Neural cell (in vitro differentiated cells): ENCODE results near the gene STXBP5. TPM values are rescaled to one million over a fixed set of nuclear protein-coding genes. Genes with fewer than 3 reads are reported as not detected.

Source experiments
- H2AFZ ChIP-seq: fragments of 200-600, 300-800 bp; sonication (generic), shearing (Covaris generic); 2 replicates; pipeline ENCODE4 v1.6.0; 2014; ENCODE audit warnings: low read depth, mild to moderate bottlenecking, antibody characterized with exemption, low read length, moderate library complexity
- H3F3A ChIP-seq: fragments of 200-600 bp; shearing (Covaris generic); 2 replicates; pipeline ENCODE4 v1.6.1; 2016; ENCODE audit warnings: mild to moderate bottlenecking, moderate library complexity, mixed read lengths, antibody characterized with exemption, low read length; ENCODE audit not compliant: insufficient read depth, poor library complexity, severe bottlenecking
- H3K27ac ChIP-seq: fragments of 200-600, 300-800 bp; sonication (generic), shearing (Covaris generic); 2 replicates; pipeline ENCODE4 v1.5.1; 2014; ENCODE audit warnings: mild to moderate bottlenecking, low read length, moderate library complexity
- H3K27me3 ChIP-seq: fragments of 300-800, 200-600 bp; sonication (generic), shearing (Covaris generic); 2 replicates; pipeline ENCODE4 v1.6.0; 2014; ENCODE audit warnings: mild to moderate bottlenecking, low read depth, low read length, moderate library complexity; ENCODE audit not compliant: insufficient read depth
- H3K36me3 ChIP-seq: fragments of 300-800, 200-600 bp; sonication (generic), shearing (Covaris generic); 2 replicates; pipeline ENCODE4 v1.5.1; 2014; ENCODE audit warnings: mild to moderate bottlenecking, antibody characterized with exemption, low read length, moderate library complexity; ENCODE audit not compliant: insufficient read depth
- H3K4me2 ChIP-seq: fragments of 300-800, 200-600 bp; sonication (generic), shearing (Covaris generic); 2 replicates; pipeline ENCODE4 v1.6.0; 2014; ENCODE audit warnings: mild to moderate bottlenecking, low read length
- H3K4me3 ChIP-seq: fragments of 300-800, 200-600 bp; sonication (generic), shearing (Covaris generic); 2 replicates; pipeline ENCODE4 v1.5.1; 2014; ENCODE audit warnings: mild to moderate bottlenecking, low read length, moderate library complexity
- H3K79me2 ChIP-seq: fragments of 200-600 bp; shearing (Covaris generic); replicated peaks from 2 replicates; pipeline ENCODE4 v1.6.0; 2014; ENCODE audit warnings: mild to moderate bottlenecking, low read length, moderate library complexity; ENCODE audit not compliant: insufficient read depth
- H3K9ac ChIP-seq: fragments of 300-800, 200-600 bp; sonication (generic), shearing (Covaris generic); 2 replicates; pipeline ENCODE4 v1.6.1; 2016; ENCODE audit warnings: mild to moderate bottlenecking, low read length, mixed read lengths
- H3K9me2 ChIP-seq: fragments of 200-600 bp; shearing (Covaris generic); 2 replicates; pipeline ENCODE4 v1.6.1; 2016; ENCODE audit warnings: mild to moderate bottlenecking, low read length, mixed read lengths; ENCODE audit not compliant: insufficient read depth
- H3K9me3 ChIP-seq: fragments of 200-600, 300-800 bp; sonication (generic), shearing (Covaris generic); 2 replicates; pipeline ENCODE4 v1.6.1; 2016; ENCODE audit warnings: mild to moderate bottlenecking, mixed run types, low read length, moderate library complexity, mixed read lengths
- H4K20me1 ChIP-seq: fragments of 200-600 bp; shearing (Covaris generic); 2 replicates; pipeline ENCODE4 v1.6.1; 2016; ENCODE audit warnings: mild to moderate bottlenecking, mixed run types; ENCODE audit not compliant: insufficient read depth
- CTCF ChIP-seq: fragments of 450-650 bp; IDR thresholded peaks from 2 replicates; pipeline ENCODE4 v1.5.1; 2014; ENCODE audit warnings: antibody characterized with exemption, mild to moderate bottlenecking, moderate library complexity; ENCODE audit not compliant: poor library complexity, severe bottlenecking
- EP300 ChIP-seq: fragments of 450-650 bp; conservative IDR thresholded peaks from 2 replicates; pipeline ENCODE4 v1.6.1; 2014; ENCODE audit warnings: antibody characterized with exemption, mild to moderate bottlenecking, moderate library complexity; ENCODE audit not compliant: poor library complexity, severe bottlenecking
- EZH2 ChIP-seq: fragments of 200-600, 300-800 bp; shearing (Covaris generic), sonication (generic); IDR thresholded peaks from 2 replicates; pipeline ENCODE4 v1.6.1; 2014; ENCODE audit warnings: antibody characterized with exemption, low read length, borderline replicate concordance, mild to moderate bottlenecking; ENCODE audit not compliant: insufficient read depth, poor library complexity, severe bottlenecking
- MXI1 ChIP-seq: fragments of 450-650 bp; conservative IDR thresholded peaks from 2 replicates; pipeline ENCODE4 v1.6.1; 2014; ENCODE audit warnings: antibody characterized with exemption, mild to moderate bottlenecking; ENCODE audit not compliant: poor library complexity, severe bottlenecking
- POLR2AphosphoS5 ChIP-seq: IDR thresholded peaks from 2 replicates; pipeline ENCODE4 v1.6.1; 2012
- RAD21 ChIP-seq: fragments of 450-650 bp; conservative IDR thresholded peaks from 2 replicates; pipeline ENCODE4 v1.6.1; 2014; ENCODE audit warnings: antibody characterized with exemption, mild to moderate bottlenecking, moderate library complexity
- REST ChIP-seq: IDR thresholded peaks from 2 replicates; pipeline ENCODE4 v1.6.1; 2012; ENCODE audit warnings: borderline replicate concordance
- SMC3 ChIP-seq: fragments of 450-650 bp; conservative IDR thresholded peaks from 2 replicates; pipeline ENCODE4 v1.6.1; 2014; ENCODE audit warnings: antibody characterized with exemption, mild to moderate bottlenecking, moderate library complexity; ENCODE audit not compliant: poor library complexity
- TAF1 ChIP-seq: IDR thresholded peaks from 2 replicates; pipeline ENCODE4 v1.6.1; 2012; ENCODE audit warnings: low read depth
- polyA plus RNA-seq: library from polyadenylated mRNA; depleted of rRNA; stranded (reverse); fragments of >200 nt; gene quantifications from 2 replicates; pipeline ENCODE4 v1.2.3, GENCODE V29; 2014

STXBP5 gene
- polyA plus RNA-seq, 1 donor from 2014 or later, result 56.4 TPM

DNA sequence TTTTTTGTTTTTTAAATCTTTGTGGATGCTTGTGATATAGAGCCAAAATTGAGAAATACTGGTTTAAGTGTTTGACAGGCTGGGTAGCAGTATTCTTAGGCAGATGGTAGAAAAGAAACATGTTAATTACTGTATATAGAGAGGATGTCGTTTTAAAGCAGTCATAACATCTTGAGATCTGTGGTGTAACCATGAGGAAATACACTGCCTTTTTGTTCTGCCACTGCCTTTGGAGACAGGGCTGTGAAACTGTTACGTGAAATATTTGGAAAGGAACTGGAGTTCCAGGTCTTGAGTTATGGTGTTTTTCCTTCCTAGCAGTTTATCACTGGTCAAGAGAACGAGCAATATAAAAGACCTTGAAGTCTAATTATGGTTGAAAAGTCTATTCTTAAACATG is 19.5 kb downstream of the STXBP5 start:
- Histone ChIP-seq H3K9me2 (no peaks in the 10 kb centered on the region), H3K36me3 (peaks cover 5% of the 10 kb centered on the region), H3K27ac (no peak overlapping the region), H3K79me2 (peaks cover 8% of the 10 kb centered on the region), H2AFZ (no peak overlapping the region), H4K20me1 (no peaks in the 10 kb centered on the region), H3K9ac (no peak overlapping the region), H3K27me3 (no peaks in the 10 kb centered on the region), H3K9me3 (no peaks in the 10 kb centered on the region), H3K4me2 (no peak overlapping the region), H3F3A (no peaks in the 10 kb centered on the region), H3K4me3 (no peak overlapping the region)
- TF ChIP-seq EZH2 (no peak), RAD21 (no peak), POLR2AphosphoS5 (no peak), MXI1 (no peak), SMC3 (no peak), REST (no peak), EP300 (no peak), CTCF (no peak), TAF1 (no peak)

DNA sequence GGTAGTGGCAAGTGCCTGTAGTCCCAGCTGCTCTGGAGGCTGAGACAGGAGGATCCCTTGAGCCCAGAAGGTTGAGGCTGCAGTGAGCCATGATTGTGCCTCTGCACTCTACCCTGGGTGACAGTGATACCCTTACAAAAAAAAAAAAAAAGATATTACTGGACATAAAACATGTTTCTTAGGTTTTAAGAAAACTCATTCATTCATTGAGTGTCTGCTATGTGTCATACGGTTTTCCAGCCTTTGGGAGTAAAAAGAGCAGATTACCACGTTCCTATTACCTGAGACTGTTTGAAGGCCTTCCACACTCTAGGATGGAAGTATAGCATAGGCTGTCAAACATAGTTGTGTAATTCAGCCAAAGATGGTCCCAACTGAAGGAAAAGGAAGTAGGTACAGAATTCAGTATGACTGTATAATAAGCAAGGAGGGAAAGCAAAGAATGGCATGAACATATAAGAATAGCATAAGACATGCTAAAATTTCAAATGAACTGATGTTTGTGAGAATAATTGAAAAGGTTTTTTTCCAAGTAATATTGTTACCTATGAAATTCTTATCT is 22.0 kb downstream of the STXBP5 start:
- no peak overlapping the region for H2AFZ ChIP-seq
- H3K79me2 ChIP-seq, result peaks cover 8% of the 10 kb centered on the region
- H3K9me2 ChIP-seq, result no peaks in the 10 kb centered on the region
- no peak overlapping the region for H3K9ac ChIP-seq
- H3F3A ChIP-seq, result no peaks in the 10 kb centered on the region
- H3K27ac ChIP-seq, result no peak overlapping the region
- no peak overlapping the region for H3K4me3 ChIP-seq
- no peaks in the 10 kb centered on the region for H4K20me1 ChIP-seq
- no peaks in the 10 kb centered on the region for H3K36me3 ChIP-seq
- no peaks in the 10 kb centered on the region for H3K9me3 ChIP-seq
- no peak overlapping the region for H3K4me2 ChIP-seq
- no peak for TF ChIP-seq SMC3
- no peak for TF ChIP-seq REST
- no peak for TF ChIP-seq TAF1
- no peak for TF ChIP-seq EZH2
- TF ChIP-seq EP300, result no peak
- TF ChIP-seq POLR2AphosphoS5, result no peak
- TF ChIP-seq MXI1, result no peak
- TF ChIP-seq RAD21, result no peak
- H3K27me3 ChIP-seq, result no peaks in the 10 kb centered on the region
